K562 (cell line): ENCODE data around the gene FHIT. TPM values are rescaled to one million over a fixed set of nuclear protein-coding genes. Genes with fewer than 3 reads are reported as not detected.

Experiments
- ATAC-seq: fragments of 200-7000 bp; cut with Tn5 transposase; 3 replicates; pipeline ENCODE4 v1.9.1; 2020; ENCODE audit warnings: moderate library complexity
- BruUV-seq: library from RNA; stranded (reverse); fragments of 400-500 nt; replicated peaks from 2 replicates; lab custom pipeline; 2021; lab: Mats Ljungman, UMichigan
- CTCF ChIA-PET: fragments of 300-600 bp; formaldehyde crosslinking; extraction: SDS; loops from one replicate; lab custom pipeline; 2021; ENCODE audit warnings: low intra/inter-chr PET ratio; lab: Yijun Ruan, JAX
- POLR2A ChIA-PET: fragments of 300-600, 350-650 bp; sonication (Branson Sonifier 250); formaldehyde crosslinking; extraction: SDS; loops from one replicate; lab custom pipeline; 2021; ENCODE audit warnings: antibody characterized with exemption, inconsistent platforms; lab: Yijun Ruan, JAX
- DNase-seq, 4 experiments: peaks; one replicate each; pipeline versions ENCODE4 v3.0.0 to v3.0.0-alpha.2; 2011 to 2018; ENCODE audit warnings: low spot score in 3 of 4, mixed read lengths in 3 of 4; ENCODE audit errors: extremely low read depth in 1 of 4
- FAIRE-seq: peaks from 2 replicates; lab custom pipeline; 2011; peaks lifted over from hg19 to GRCh38; lab: Jason Lieb, UNC
- H2AFZ ChIP-seq: 2 replicates; pipeline ENCODE4 v1.6.0; 2011; ENCODE audit warnings: low read depth, low read length, control low read depth, inconsistent platforms
- H3K27ac ChIP-seq: fragments of 200-600 bp; 3 replicates; pipeline ENCODE4 v1.8.0; 2011; ENCODE audit warnings: low read depth, mild to moderate bottlenecking, control low read depth, inconsistent platforms, low read length, moderate library complexity, mixed read lengths; ENCODE audit errors: extremely low read depth
- H3K27me3 ChIP-seq, 2 experiments: fragments of 300-600 bp in 1 of 2; 2 replicates in 1 of 2; 3 replicates in 1 of 2; pipeline versions ENCODE4 v1.6.0 to v1.8.0; 2011; ENCODE audit warnings: inconsistent platforms in 2 of 2, low read length in 2 of 2, mild to moderate bottlenecking in 1 of 2, mixed read lengths in 1 of 2, moderate library complexity in 1 of 2; ENCODE audit not compliant: control insufficient read depth in 2 of 2, insufficient read depth in 2 of 2
- H3K36me3 ChIP-seq: fragments of 300-600 bp; 3 replicates; pipeline ENCODE4 v1.8.0; 2011; ENCODE audit warnings: mild to moderate bottlenecking, low read length, inconsistent platforms; ENCODE audit not compliant: control insufficient read depth, insufficient read depth
- H3K4me1 ChIP-seq, 2 experiments: fragments of 200-600 bp in 1 of 2; replicated peaks in 1 of 2; 2 replicates in 1 of 2; 3 replicates in 1 of 2; pipeline versions ENCODE4 v1.5.1 to v1.8.0; 2011; ENCODE audit warnings: inconsistent platforms in 2 of 2, low read length in 2 of 2, mild to moderate bottlenecking in 1 of 2, mixed read lengths in 1 of 2, moderate library complexity in 1 of 2; ENCODE audit not compliant: control insufficient read depth in 2 of 2, insufficient read depth in 2 of 2
- H3K4me2 ChIP-seq: 2 replicates; pipeline ENCODE4 v1.6.1; 2011; ENCODE audit warnings: low read length, control low read depth, inconsistent platforms, mixed read lengths; ENCODE audit not compliant: insufficient read depth
- H3K4me3 ChIP-seq: fragments of 200-600 bp; sonication (generic), shearing (Covaris generic); 2 replicates; pipeline ENCODE4 v1.5.1; 2016; ENCODE audit warnings: control low read depth, inconsistent platforms
- H3K79me2 ChIP-seq: fragments of 200-600 bp; 3 replicates; pipeline ENCODE4 v1.8.0; 2011; ENCODE audit warnings: low read length, inconsistent platforms; ENCODE audit not compliant: control insufficient read depth, insufficient read depth
- H3K9ac ChIP-seq, 2 experiments: 2 replicates each; pipeline versions ENCODE4 v1.6.0 to v1.6.1; 2011; ENCODE audit warnings: low read depth in 2 of 2, low read length in 2 of 2, control low read depth in 1 of 2, inconsistent platforms in 1 of 2, mild to moderate bottlenecking in 1 of 2, mixed read lengths in 1 of 2; ENCODE audit not compliant: insufficient read depth in 1 of 2
- H3K9me1 ChIP-seq: one replicate; pipeline ENCODE4 v1.6.0; 2011; ENCODE audit warnings: inconsistent platforms, mild to moderate bottlenecking, low read length, moderate library complexity; ENCODE audit not compliant: control insufficient read depth, insufficient read depth
- H3K9me3 ChIP-seq: replicated peaks from 2 replicates; pipeline ENCODE4 v1.5.1; 2011; ENCODE audit warnings: low read depth, low read length, inconsistent platforms; ENCODE audit not compliant: control insufficient read depth, insufficient read depth
- H4K20me1 ChIP-seq: replicated peaks from 2 replicates; pipeline ENCODE4 v1.6.1; 2011; ENCODE audit warnings: low read length, inconsistent platforms, mixed read lengths; ENCODE audit not compliant: control insufficient read depth, insufficient read depth
- IRF2 ChIP-seq: sonication (generic); formaldehyde crosslinking; IDR thresholded peaks from 2 replicates; pipeline ENCODE4 v1.8.1; 2022; ENCODE audit warnings: mild to moderate bottlenecking, missing genetic modification reagents
- SMAD3 ChIP-seq: fragments of 450-650 bp; formaldehyde crosslinking; conservative IDR thresholded peaks from 2 replicates; pipeline ENCODE4 v1.4.0; 2020; ENCODE audit warnings: mild to moderate bottlenecking
- ZKSCAN8 ChIP-seq: fragments of 200-800 bp; sonication (Bioruptor generic); IDR thresholded peaks from 2 replicates; pipeline ENCODE4 v1.6.1; 2016; ENCODE audit warnings: missing genetic modification characterization, missing compliant biosample characterization
- ZNF3 ChIP-seq: fragments of 250-450 bp; sonication (Bioruptor Pico); IDR thresholded peaks from 2 replicates; pipeline ENCODE4 v1.5.0; 2021; ENCODE audit warnings: mild to moderate bottlenecking, moderate library complexity
- in situ Hi-C: fragments of 300-500 bp; cut with MboI; formaldehyde crosslinking; loops from 4 replicates; pipeline ENCODE4 v1.15.0; 2018; ENCODE audit warnings: inconsistent platforms, mixed read lengths
- intact Hi-C: fragments of 100-400 bp; cut with micrococcal nuclease; formaldehyde crosslinking; loops from 2 replicates; pipeline ENCODE4 v1.14.2; 2022
- polyA plus RNA-seq, 8 experiments: library from polyadenylated mRNA; depleted of rRNA in 4 of 8; stranded (reverse) in 5 of 8; unstranded in 3 of 8; fragments of >200 nt; fragmentation: Nextera tagmentation in 2 of 8; fragmentation: Illumina TruSeq in 1 of 8; extraction: Ambion mirVana in 2 of 8; extraction: Trizol in 1 of 8; gene quantifications; 2 replicates each; pipeline versions ENCODE4 v1.2.1 to v1.2.3, GENCODE V29; 2011 to 2014; ENCODE audit warnings: inconsistent platforms in 1 of 8, missing spikeins in 1 of 8
- total RNA-seq, 7 experiments: library from RNA; depleted of rRNA in 6 of 7; stranded (reverse); fragments of >200 nt in 6 of 7; fragmentation: Illumina TruSeq in 2 of 7; extraction: Trizol in 2 of 7; gene quantifications; 2 replicates each; pipeline versions ENCODE4 v1.2.1 to v1.2.3, GENCODE V29; 2011 to 2021; ENCODE audit warnings: low replicate concordance in 1 of 7
- TF ChIP-seq, protein P1 (sequence below): fragments of 250-450 bp; sonication (Bioruptor Pico); IDR thresholded peaks from 2 replicates; pipeline ENCODE4 v1.9.0; 2021; ENCODE audit warnings: mild to moderate bottlenecking
- TF ChIP-seq, protein P2 (sequence below): IDR thresholded peaks from 2 replicates; pipeline ENCODE4 v1.6.1; 2012; ENCODE audit warnings: low read depth, low read length, improper control_type of control experiment, borderline replicate concordance
- TF ChIP-seq, protein P3 (sequence below): fragments of 450-650 bp; IDR thresholded peaks from 2 replicates; pipeline ENCODE4 v1.6.1; 2018; ENCODE audit warnings: mild to moderate bottlenecking, low read depth; ENCODE audit not compliant: partially characterized antibody
- TF ChIP-seq, protein P4 (sequence below): fragments of 200-600 bp; sonication (generic); IDR thresholded peaks from one replicate; pipeline ENCODE4 v1.6.1; 2012; ENCODE audit warnings: mild to moderate bottlenecking, low read depth, low read length, inconsistent platforms

Gene FHIT
- total and polyA plus RNA-seq, 9 of the 15 experiments (the other 6 are each of a cell fraction or from before 2014, with no cell fraction given), result 1.7 to 9.1 (median 4.3) TPM

- DNase-seq (no peak), FAIRE-seq (no peak)
- CTCF ChIA-PET, result no interaction called here
Observed at GRCh38 chr3:60085649-60086048, 1165.6 kb downstream of the FHIT start.

More at GRCh38 chr3:60085649-60086048, 1165.6 kb downstream of the FHIT start:
- no peak overlapping the region for H3K4me2 ChIP-seq
- TF ChIP-seq ZNF3 (no peak), ZKSCAN8 (CRISPR knock-in tag) (no peak), IRF2 (CRISPR knock-in tag) (no peak), SMAD3 (CRISPR knock-in tag) (no peak)
- TF ChIP-seq, protein P1, sequence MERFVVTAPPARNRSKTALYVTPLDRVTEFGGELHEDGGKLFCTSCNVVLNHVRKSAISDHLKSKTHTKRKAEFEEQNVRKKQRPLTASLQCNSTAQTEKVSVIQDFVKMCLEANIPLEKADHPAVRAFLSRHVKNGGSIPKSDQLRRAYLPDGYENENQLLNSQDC (CRISPR knock-in tag), result no peak
- TF ChIP-seq, protein P2, sequence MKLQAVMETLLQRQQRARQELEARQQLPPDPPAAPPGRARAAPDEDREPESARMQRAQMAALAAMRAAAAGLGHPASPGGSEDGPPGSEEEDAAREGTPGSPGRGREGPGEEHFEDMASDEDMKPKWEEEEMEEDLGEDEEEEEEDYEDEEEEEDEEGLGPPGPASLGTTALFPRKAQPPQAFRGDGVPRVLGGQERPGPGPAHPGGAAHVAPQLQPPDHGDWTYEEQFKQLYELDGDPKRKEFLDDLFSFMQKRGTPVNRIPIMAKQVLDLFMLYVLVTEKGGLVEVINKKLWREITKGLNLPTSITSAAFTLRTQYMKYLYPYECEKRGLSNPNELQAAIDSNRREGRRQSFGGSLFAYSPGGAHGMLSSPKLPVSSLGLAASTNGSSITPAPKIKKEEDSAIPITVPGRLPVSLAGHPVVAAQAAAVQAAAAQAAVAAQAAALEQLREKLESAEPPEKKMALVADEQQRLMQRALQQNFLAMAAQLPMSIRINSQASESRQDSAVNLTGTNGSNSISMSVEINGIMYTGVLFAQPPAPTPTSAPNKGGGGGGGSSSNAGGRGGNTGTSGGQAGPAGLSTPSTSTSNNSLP, result no peak
- TF ChIP-seq, protein P3, sequence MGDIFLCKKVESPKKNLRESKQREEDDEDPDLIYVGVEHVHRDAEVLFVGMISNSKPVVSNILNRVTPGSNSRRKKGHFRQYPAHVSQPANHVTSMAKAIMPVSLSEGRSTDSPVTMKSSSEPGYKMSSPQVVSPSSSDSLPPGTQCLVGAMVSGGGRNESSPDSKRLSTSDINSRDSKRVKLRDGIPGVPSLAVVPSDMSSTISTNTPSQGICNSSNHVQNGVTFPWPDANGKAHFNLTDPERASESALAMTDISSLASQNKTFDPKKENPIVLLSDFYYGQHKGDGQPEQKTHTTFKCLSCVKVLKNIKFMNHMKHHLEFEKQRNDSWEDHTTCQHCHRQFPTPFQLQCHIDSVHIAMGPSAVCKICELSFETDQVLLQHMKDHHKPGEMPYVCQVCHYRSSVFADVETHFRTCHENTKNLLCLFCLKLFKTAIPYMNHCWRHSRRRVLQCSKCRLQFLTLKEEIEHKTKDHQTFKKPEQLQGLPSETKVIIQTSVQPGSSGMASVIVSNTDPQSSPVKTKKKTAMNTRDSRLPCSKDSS, result no peak
- TF ChIP-seq, protein P4, sequence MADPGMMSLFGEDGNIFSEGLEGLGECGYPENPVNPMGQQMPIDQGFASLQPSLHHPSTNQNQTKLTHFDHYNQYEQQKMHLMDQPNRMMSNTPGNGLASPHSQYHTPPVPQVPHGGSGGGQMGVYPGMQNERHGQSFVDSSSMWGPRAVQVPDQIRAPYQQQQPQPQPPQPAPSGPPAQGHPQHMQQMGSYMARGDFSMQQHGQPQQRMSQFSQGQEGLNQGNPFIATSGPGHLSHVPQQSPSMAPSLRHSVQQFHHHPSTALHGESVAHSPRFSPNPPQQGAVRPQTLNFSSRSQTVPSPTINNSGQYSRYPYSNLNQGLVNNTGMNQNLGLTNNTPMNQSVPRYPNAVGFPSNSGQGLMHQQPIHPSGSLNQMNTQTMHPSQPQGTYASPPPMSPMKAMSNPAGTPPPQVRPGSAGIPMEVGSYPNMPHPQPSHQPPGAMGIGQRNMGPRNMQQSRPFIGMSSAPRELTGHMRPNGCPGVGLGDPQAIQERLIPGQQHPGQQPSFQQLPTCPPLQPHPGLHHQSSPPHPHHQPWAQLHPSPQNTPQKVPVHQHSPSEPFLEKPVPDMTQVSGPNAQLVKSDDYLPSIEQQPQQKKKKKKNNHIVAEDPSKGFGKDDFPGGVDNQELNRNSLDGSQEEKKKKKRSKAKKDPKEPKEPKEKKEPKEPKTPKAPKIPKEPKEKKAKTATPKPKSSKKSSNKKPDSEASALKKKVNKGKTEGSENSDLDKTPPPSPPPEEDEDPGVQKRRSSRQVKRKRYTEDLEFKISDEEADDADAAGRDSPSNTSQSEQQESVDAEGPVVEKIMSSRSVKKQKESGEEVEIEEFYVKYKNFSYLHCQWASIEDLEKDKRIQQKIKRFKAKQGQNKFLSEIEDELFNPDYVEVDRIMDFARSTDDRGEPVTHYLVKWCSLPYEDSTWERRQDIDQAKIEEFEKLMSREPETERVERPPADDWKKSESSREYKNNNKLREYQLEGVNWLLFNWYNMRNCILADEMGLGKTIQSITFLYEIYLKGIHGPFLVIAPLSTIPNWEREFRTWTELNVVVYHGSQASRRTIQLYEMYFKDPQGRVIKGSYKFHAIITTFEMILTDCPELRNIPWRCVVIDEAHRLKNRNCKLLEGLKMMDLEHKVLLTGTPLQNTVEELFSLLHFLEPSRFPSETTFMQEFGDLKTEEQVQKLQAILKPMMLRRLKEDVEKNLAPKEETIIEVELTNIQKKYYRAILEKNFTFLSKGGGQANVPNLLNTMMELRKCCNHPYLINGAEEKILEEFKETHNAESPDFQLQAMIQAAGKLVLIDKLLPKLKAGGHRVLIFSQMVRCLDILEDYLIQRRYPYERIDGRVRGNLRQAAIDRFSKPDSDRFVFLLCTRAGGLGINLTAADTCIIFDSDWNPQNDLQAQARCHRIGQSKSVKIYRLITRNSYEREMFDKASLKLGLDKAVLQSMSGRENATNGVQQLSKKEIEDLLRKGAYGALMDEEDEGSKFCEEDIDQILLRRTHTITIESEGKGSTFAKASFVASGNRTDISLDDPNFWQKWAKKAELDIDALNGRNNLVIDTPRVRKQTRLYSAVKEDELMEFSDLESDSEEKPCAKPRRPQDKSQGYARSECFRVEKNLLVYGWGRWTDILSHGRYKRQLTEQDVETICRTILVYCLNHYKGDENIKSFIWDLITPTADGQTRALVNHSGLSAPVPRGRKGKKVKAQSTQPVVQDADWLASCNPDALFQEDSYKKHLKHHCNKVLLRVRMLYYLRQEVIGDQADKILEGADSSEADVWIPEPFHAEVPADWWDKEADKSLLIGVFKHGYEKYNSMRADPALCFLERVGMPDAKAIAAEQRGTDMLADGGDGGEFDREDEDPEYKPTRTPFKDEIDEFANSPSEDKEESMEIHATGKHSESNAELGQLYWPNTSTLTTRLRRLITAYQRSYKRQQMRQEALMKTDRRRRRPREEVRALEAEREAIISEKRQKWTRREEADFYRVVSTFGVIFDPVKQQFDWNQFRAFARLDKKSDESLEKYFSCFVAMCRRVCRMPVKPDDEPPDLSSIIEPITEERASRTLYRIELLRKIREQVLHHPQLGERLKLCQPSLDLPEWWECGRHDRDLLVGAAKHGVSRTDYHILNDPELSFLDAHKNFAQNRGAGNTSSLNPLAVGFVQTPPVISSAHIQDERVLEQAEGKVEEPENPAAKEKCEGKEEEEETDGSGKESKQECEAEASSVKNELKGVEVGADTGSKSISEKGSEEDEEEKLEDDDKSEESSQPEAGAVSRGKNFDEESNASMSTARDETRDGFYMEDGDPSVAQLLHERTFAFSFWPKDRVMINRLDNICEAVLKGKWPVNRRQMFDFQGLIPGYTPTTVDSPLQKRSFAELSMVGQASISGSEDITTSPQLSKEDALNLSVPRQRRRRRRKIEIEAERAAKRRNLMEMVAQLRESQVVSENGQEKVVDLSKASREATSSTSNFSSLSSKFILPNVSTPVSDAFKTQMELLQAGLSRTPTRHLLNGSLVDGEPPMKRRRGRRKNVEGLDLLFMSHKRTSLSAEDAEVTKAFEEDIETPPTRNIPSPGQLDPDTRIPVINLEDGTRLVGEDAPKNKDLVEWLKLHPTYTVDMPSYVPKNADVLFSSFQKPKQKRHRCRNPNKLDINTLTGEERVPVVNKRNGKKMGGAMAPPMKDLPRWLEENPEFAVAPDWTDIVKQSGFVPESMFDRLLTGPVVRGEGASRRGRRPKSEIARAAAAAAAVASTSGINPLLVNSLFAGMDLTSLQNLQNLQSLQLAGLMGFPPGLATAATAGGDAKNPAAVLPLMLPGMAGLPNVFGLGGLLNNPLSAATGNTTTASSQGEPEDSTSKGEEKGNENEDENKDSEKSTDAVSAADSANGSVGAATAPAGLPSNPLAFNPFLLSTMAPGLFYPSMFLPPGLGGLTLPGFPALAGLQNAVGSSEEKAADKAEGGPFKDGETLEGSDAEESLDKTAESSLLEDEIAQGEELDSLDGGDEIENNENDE, result no peak
- TF ChIP-seq, all 486 proteins: peak for 0
- no peaks in the 10 kb centered on the region for H3K79me2 ChIP-seq
- no peak overlapping the region for H3K4me3 ChIP-seq
- H3K36me3 ChIP-seq, result no peaks in the 10 kb centered on the region
- no TSS peak for BruUV-seq
- no peaks in the 10 kb centered on the region for H4K20me1 ChIP-seq
- POLR2A ChIA-PET, result no interaction called here
- intact Hi-C loops, result no loop called here
- no peak overlapping the region for H3K9ac ChIP-seq
- H3K4me1 ChIP-seq, result no peaks in the 10 kb centered on the region; a peak in 2 of 5 replicates
- in situ Hi-C loops, result no loop called here
- H2AFZ ChIP-seq, result no peak overlapping the region
- H3K9me1 ChIP-seq, result no peaks in the 10 kb centered on the region
- H3K9me3 ChIP-seq, result no peaks in the 10 kb centered on the region
- no peak for ATAC-seq
- H3K27ac ChIP-seq, result no peak overlapping the region
- H3K27me3 ChIP-seq, result no peaks in the 10 kb centered on the region
